IMR-90 (cell line): ENCODE results near the gene IFNE. TPM values are rescaled to one million over a fixed set of nuclear protein-coding genes. Genes with fewer than 3 reads are reported as not detected.

Source experiments
- ATAC-seq: fragments of 200-7000 bp; cut with Tn5 transposase; 2 replicates; pipeline ENCODE4 v1.9.1; 2020; ENCODE audit warnings: low read depth, mild to moderate bottlenecking, moderate library complexity
- BruUV-seq: library from RNA; stranded (reverse); fragments of 400-500 nt; replicated peaks from 2 replicates; lab custom pipeline; 2021; lab: Mats Ljungman, UMichigan
- CTCF ChIA-PET: fragments of 300-600 bp; formaldehyde crosslinking; extraction: SDS; loops from one replicate; lab custom pipeline; 2021; ENCODE audit warnings: antibody characterized with exemption; lab: Yijun Ruan, JAX
- POLR2A ChIA-PET: fragments of 300-600 bp; sonication (Branson Sonifier 250); formaldehyde crosslinking; loops from one replicate; lab custom pipeline; 2022; ENCODE audit warnings: antibody characterized with exemption; ENCODE audit not compliant: unreplicated experiment; lab: Charles Lee
- DNase-seq: peaks from one replicate; pipeline ENCODE4 v3.0.0; 2013
- H2AFZ ChIP-seq: replicated peaks from 2 replicates; pipeline ENCODE3; 2013; ENCODE audit warnings: low read length, mild to moderate bottlenecking; ENCODE audit not compliant: poor library complexity
- H2AK5ac ChIP-seq: 2 replicates; pipeline ENCODE4 v1.6.1; 2013; ENCODE audit warnings: low read depth, low read length, inconsistent platforms
- H2AK9ac ChIP-seq: replicated peaks from 2 replicates; pipeline ENCODE3; 2013; ENCODE audit warnings: mild to moderate bottlenecking, low read depth, low read length, moderate library complexity; ENCODE audit not compliant: poor library complexity
- H2BK120ac ChIP-seq: 2 replicates; pipeline ENCODE4 v1.6.1; 2013; ENCODE audit warnings: low read depth, low read length, inconsistent platforms
- H2BK15ac ChIP-seq: 3 replicates; pipeline ENCODE4 v1.6.1; 2013; ENCODE audit warnings: low read depth, low read length, inconsistent platforms
- H2BK20ac ChIP-seq: 2 replicates; pipeline ENCODE4 v1.6.1; 2013; ENCODE audit warnings: low read depth, mild to moderate bottlenecking, inconsistent platforms, low read length, moderate library complexity
- H2BK5ac ChIP-seq: 2 replicates; pipeline ENCODE4 v1.6.1; 2013; ENCODE audit warnings: mild to moderate bottlenecking, low read depth, low read length, inconsistent platforms; ENCODE audit not compliant: poor library complexity, severe bottlenecking
- H3K14ac ChIP-seq: replicated peaks from 2 replicates; pipeline ENCODE4 v1.6.1; 2013; ENCODE audit warnings: low read depth, low read length, inconsistent platforms
- H3K18ac ChIP-seq: 2 replicates; pipeline ENCODE4 v1.6.1; 2013; ENCODE audit warnings: low read depth, low read length, control low read depth
- H3K23ac ChIP-seq: 2 replicates; pipeline ENCODE4 v1.6.1; 2013; ENCODE audit warnings: low read depth, low read length, inconsistent platforms
- H3K27ac ChIP-seq: 2 replicates; pipeline ENCODE4 v1.5.1; 2013; ENCODE audit warnings: mild to moderate bottlenecking, control low read depth, low read length; ENCODE audit not compliant: insufficient read depth
- H3K27me3 ChIP-seq: 2 replicates; pipeline ENCODE4 v1.6.1; 2013; ENCODE audit warnings: low read length; ENCODE audit not compliant: control insufficient read depth, insufficient read depth
- H3K36me3 ChIP-seq: 2 replicates; pipeline ENCODE4 v1.6.1; 2013; ENCODE audit warnings: low read length, mixed read lengths; ENCODE audit not compliant: control insufficient read depth, insufficient read depth
- H3K4ac ChIP-seq: 2 replicates; pipeline ENCODE4 v1.6.1; 2013; ENCODE audit warnings: low read depth, low read length, inconsistent platforms
- H3K4me1 ChIP-seq: 2 replicates; pipeline ENCODE4 v1.6.1; 2013; ENCODE audit warnings: low read length, mixed read lengths; ENCODE audit not compliant: control insufficient read depth, insufficient read depth
- H3K4me2 ChIP-seq: 2 replicates; pipeline ENCODE4 v1.6.1; 2013; ENCODE audit warnings: low read depth, mild to moderate bottlenecking, control low read depth, low read length, moderate library complexity
- H3K4me3 ChIP-seq: 2 replicates; pipeline ENCODE4 v1.5.1; 2013; ENCODE audit warnings: low read depth, mild to moderate bottlenecking, control low read depth, low read length, moderate library complexity; ENCODE audit not compliant: insufficient read depth
- H3K56ac ChIP-seq: 2 replicates; pipeline ENCODE4 v1.6.1; 2013; ENCODE audit warnings: low read length, inconsistent platforms; ENCODE audit not compliant: insufficient read depth; ENCODE audit errors: extremely low read depth
- H3K79me1 ChIP-seq, 2 experiments: 2 replicates each; pipeline ENCODE4 v1.6.1; 2013; ENCODE audit warnings: low read length in 2 of 2, inconsistent platforms in 1 of 2, low read depth in 1 of 2
- H3K9ac ChIP-seq: 2 replicates; pipeline ENCODE4 v1.6.1; 2013; ENCODE audit warnings: low read depth, low read length, control low read depth
- H3K9me1 ChIP-seq: 2 replicates; pipeline ENCODE4 v1.6.1; 2013; ENCODE audit warnings: low read length, inconsistent platforms; ENCODE audit not compliant: insufficient read depth
- H3K9me3 ChIP-seq: 2 replicates; pipeline ENCODE4 v1.6.1; 2013; ENCODE audit warnings: low read length; ENCODE audit not compliant: control insufficient read depth, insufficient read depth
- H4K20me1 ChIP-seq: 2 replicates; pipeline ENCODE4 v1.6.1; 2013; ENCODE audit warnings: low read length, inconsistent platforms; ENCODE audit not compliant: insufficient read depth
- H4K5ac ChIP-seq: 2 replicates; pipeline ENCODE4 v1.6.1; 2013; ENCODE audit warnings: mild to moderate bottlenecking, low read depth, low read length, control low read depth
- H4K8ac ChIP-seq, 2 experiments: 2 replicates each; pipeline ENCODE4 v1.6.1; 2013; ENCODE audit warnings: low read depth in 2 of 2, low read length in 2 of 2, control low read depth in 1 of 2, inconsistent platforms in 1 of 2
- H4K91ac ChIP-seq: 2 replicates; pipeline ENCODE4 v1.6.1; 2013; ENCODE audit warnings: low read depth, low read length, inconsistent platforms; ENCODE audit not compliant: insufficient read depth
- POLR2A ChIP-seq: IDR thresholded peaks from 2 replicates; pipeline ENCODE4 v1.6.1; 2012; ENCODE audit warnings: mild to moderate bottlenecking, low read depth, low read length
- RCOR1 ChIP-seq: IDR thresholded peaks from 2 replicates; pipeline ENCODE4 v1.6.1; 2012; ENCODE audit warnings: mild to moderate bottlenecking, low read length, improper control_type of control experiment; ENCODE audit not compliant: insufficient replicate concordance
- SMC3 ChIP-seq: fragments of 150-350 bp; IDR thresholded peaks from 2 replicates; pipeline ENCODE4 v1.6.1; 2016; ENCODE audit warnings: low read depth, mild to moderate bottlenecking, antibody characterized with exemption, low read length, moderate library complexity
- WGBS, 2 experiments: methylation state at CpG; one replicate each; pipeline versions ENCODE4 v1.1.5 to v1.1.7; 2013; ENCODE audit warnings: missing lambda C conversion rate in 2 of 2; ENCODE audit not compliant: insufficient read length in 1 of 2; ENCODE audit errors: extremely low coverage in 2 of 2; 5-methylcytosine and 5-hydroxymethylcytosine counted together
- dilution Hi-C: fragments of 300-500 bp; cut with HindIII; formaldehyde crosslinking; loops from one replicate; pipeline ENCODE4 v1.14.3; 2018; ENCODE audit warnings: low sequenced_read_pairs; ENCODE audit not compliant: unreplicated experiment
- in situ Hi-C: fragments of 300-500 bp; cut with MboI; formaldehyde crosslinking; loops from 3 replicates; pipeline ENCODE4 v1.14.3; 2019; ENCODE audit warnings: low sequenced_read_pairs, inconsistent platforms, mixed read lengths
- intact Hi-C: fragments of 100-400 bp; cut with micrococcal nuclease; formaldehyde crosslinking; loops from 2 replicates; pipeline ENCODE4 v1.10.0; 2022
- polyA plus RNA-seq, 3 experiments: library from polyadenylated mRNA; depleted of rRNA; stranded (reverse); fragments of >200 nt; gene quantifications; 2 replicates each; pipeline ENCODE4 v1.2.3, GENCODE V29; 2012; ENCODE audit warnings: low replicate concordance in 1 of 3
- total RNA-seq: library from RNA; depleted of rRNA; stranded (reverse); fragments of >200 nt; gene quantifications from 2 replicates; pipeline ENCODE4 v1.2.3, GENCODE V29; 2012
- TF ChIP-seq, protein P1 (sequence below): conservative IDR thresholded peaks from 2 replicates; pipeline ENCODE4 v1.5.1; 2012; ENCODE audit warnings: mild to moderate bottlenecking, low read depth, low read length, improper control_type of control experiment

The IFNE gene
- total and polyA plus RNA-seq, 2 of the 4 experiments (the other 2 are of a cell fraction) = 1.4 to 1.8 TPM

DNA sequence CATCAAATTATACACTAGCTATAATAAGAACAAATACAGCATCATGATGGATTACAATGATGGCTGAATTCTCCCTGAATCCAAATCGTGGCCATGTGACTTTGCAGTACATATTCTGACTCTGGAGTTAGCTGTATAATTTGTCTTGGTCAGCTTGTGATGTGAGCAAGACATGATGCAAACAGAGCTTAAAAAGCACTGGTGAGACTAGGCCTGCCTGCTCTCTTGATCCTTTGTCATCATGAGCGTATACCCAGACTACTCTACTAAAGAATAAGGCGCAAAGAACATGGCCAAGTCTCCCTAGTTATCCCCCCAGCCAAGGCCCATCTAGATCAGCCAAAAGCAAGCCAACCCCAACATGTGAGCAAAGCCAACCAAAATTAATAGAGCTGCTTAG is 34.7 kb upstream of the IFNE start:
- H3K27me3 ChIP-seq = no peaks in the 10 kb centered on the region
- no peak overlapping the region for H2AK5ac ChIP-seq
- POLR2A ChIA-PET = no interaction called here
- no peak overlapping the region for H3K9ac ChIP-seq
- ATAC-seq = no peak
- CTCF ChIA-PET = no interaction called here
- no peak overlapping the region for H3K4me3 ChIP-seq
- no TSS peak for BruUV-seq
- no peak overlapping the region for H3K27ac ChIP-seq
- no peak overlapping the region for H3K4me2 ChIP-seq
- no peak overlapping the region for H2AK9ac ChIP-seq
- peaks cover 26 to 53% of the 10 kb centered on the region in 2 experiments for H3K79me1 ChIP-seq
- H3K14ac ChIP-seq = no peak overlapping the region
- peaks cover 2% of the 10 kb centered on the region for H3K9me1 ChIP-seq
- no CpG with 5 or more reads among the region's 3 CpGs for WGBS, 2 experiments
- H3K36me3 ChIP-seq = peaks cover 7% of the 10 kb centered on the region; the same call in 1 of the 2 replicates
- H3K18ac ChIP-seq = no peak overlapping the region
- H4K5ac ChIP-seq = no peak overlapping the region
- intact Hi-C loops (no loop called here), in situ Hi-C loops (no loop called here), dilution Hi-C loops (no loop called here)
- H3K4me1 ChIP-seq = peaks cover 2% of the 10 kb centered on the region; the same call in 1 of the 2 replicates
- no peak overlapping the region for H2BK120ac ChIP-seq
- no peak overlapping the region for H2BK15ac ChIP-seq
- no peaks in the 10 kb centered on the region for H4K20me1 ChIP-seq
- no peak overlapping the region for H2BK20ac ChIP-seq
- no peak overlapping the region for H3K56ac ChIP-seq
- H2AFZ ChIP-seq = no peak overlapping the region
- no peak overlapping the region for H3K4ac ChIP-seq
- no peak overlapping the region for H2BK5ac ChIP-seq
- no peaks in the 10 kb centered on the region for H3K9me3 ChIP-seq
- no peak overlapping the region for H3K23ac ChIP-seq
- no peak overlapping the region for H4K91ac ChIP-seq
- no peak overlapping the region for H4K8ac ChIP-seq
- peak; percentile 13 for DNase-seq
- TF ChIP-seq POLR2A (no peak), SMC3 (no peak), RCOR1 (no peak)
- TF ChIP-seq, protein P1, sequence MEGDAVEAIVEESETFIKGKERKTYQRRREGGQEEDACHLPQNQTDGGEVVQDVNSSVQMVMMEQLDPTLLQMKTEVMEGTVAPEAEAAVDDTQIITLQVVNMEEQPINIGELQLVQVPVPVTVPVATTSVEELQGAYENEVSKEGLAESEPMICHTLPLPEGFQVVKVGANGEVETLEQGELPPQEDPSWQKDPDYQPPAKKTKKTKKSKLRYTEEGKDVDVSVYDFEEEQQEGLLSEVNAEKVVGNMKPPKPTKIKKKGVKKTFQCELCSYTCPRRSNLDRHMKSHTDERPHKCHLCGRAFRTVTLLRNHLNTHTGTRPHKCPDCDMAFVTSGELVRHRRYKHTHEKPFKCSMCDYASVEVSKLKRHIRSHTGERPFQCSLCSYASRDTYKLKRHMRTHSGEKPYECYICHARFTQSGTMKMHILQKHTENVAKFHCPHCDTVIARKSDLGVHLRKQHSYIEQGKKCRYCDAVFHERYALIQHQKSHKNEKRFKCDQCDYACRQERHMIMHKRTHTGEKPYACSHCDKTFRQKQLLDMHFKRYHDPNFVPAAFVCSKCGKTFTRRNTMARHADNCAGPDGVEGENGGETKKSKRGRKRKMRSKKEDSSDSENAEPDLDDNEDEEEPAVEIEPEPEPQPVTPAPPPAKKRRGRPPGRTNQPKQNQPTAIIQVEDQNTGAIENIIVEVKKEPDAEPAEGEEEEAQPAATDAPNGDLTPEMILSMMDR = no peak
